ENCODE measurements around the gene ANTXR1.

Gene ANTXR1

DNA sequence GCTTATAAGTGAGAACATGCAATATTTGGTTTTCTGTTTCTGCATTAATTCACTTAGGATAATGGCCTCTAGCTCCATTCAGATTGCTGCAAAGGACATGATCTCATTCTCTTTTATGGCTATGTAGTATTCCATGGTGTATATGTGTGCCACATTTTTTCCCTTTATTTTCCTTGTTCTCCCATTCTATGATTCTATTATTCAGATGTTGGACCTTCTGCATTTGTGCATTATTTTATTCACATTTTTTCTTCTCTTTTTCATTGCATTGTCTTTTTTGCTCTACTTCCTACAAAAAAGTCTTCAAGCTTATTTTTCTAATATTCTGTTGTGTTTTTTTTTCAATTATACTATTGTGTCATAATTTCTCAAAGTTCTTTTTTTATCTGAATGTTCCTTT is 11.1 kb upstream of the ANTXR1 start:
- no peak overlapping the region for H3K4me3 ChIP-seq (ENCODE audit: control insufficient read depth in 1 of 7, extremely low read depth in 1 of 7, insufficient read depth in 4 of 7, low read depth in 2 of 7, low read length in 6 of 7)
- POLR2A ChIA-PET = no interaction called here
- no peak overlapping the region for H3K27ac ChIP-seq (ENCODE audit: insufficient read depth in 1 of 2, low read depth in 1 of 2, low read length in 2 of 2, poor library complexity in 1 of 2, severe bottlenecking in 2 of 2)
- CTCF ChIA-PET = interaction anchor here (1.0 to 1.4 kb wide), 3 partner anchors 9 to 464 kb away, joined by 3 to 6 read pairs (median 3); no protein-coding TSS in a partner anchor
- peaks cover 0 to 19% (median 3%) of the 10 kb centered on the region in 5 experiments for H3K9me3 ChIP-seq (ENCODE audit: control extremely low read depth in 1 of 5, control insufficient read depth in 4 of 5, insufficient read depth in 2 of 5, low read depth in 1 of 5, low read length in 4 of 5)
- no peak for DNase-seq
- no peaks in the 10 kb centered on the region for H3K4me1 ChIP-seq (ENCODE audit: control extremely low read depth in 1 of 4, control insufficient read depth in 4 of 4, insufficient read depth in 4 of 4, low read length in 3 of 4)
- no peaks in the 10 kb centered on the region for H3K36me3 ChIP-seq (ENCODE audit: control insufficient read depth in 4 of 4, insufficient read depth in 4 of 4, low read length in 3 of 4)
- H3K27me3 ChIP-seq (replicated peaks in 2 of 5; ENCODE audit: control insufficient read depth in 4 of 5, insufficient read depth in 5 of 5, low read length in 4 of 5) = no peaks in the 10 kb centered on the region

DNA sequence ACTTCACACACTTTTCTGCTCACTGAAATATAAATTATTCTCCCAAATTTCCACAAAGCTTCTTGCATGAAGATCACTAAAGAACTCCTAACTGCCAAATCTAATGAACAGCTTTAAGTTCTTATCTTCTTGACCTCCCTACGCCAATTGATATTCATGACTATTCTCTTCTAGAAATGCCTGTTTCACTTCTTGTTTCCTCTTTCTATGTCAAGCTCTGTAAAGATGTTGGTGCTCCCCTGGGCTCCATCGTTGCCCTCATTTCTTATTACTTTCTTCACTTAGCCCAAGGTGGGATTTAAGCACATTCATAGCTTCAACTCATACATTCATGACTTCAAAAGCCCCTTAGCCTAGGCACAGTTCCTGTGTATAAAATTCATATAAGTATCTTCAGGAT is 9.2 kb upstream of the ANTXR1 start:
- Histone ChIP-seq H3K4me3 (ENCODE audit: control insufficient read depth in 1 of 7, extremely low read depth in 1 of 7, insufficient read depth in 4 of 7, low read depth in 2 of 7, low read length in 6 of 7) (no peak overlapping the region), H3K9me3 (ENCODE audit: control extremely low read depth in 1 of 5, control insufficient read depth in 4 of 5, insufficient read depth in 2 of 5, low read depth in 1 of 5, low read length in 4 of 5) (peaks cover 0 to 19% (median 3%) of the 10 kb centered on the region in 5 experiments), H3K27ac (ENCODE audit: insufficient read depth in 1 of 2, low read depth in 1 of 2, low read length in 2 of 2, poor library complexity in 1 of 2, severe bottlenecking in 2 of 2) (no peak overlapping the region), H3K36me3 (ENCODE audit: control insufficient read depth in 4 of 4, insufficient read depth in 4 of 4, low read length in 3 of 4) (no peaks in the 10 kb centered on the region), H3K4me1 (ENCODE audit: control extremely low read depth in 1 of 4, control insufficient read depth in 4 of 4, insufficient read depth in 4 of 4, low read length in 3 of 4) (no peaks in the 10 kb centered on the region), H3K27me3 (replicated peaks in 2 of 5; ENCODE audit: control insufficient read depth in 4 of 5, insufficient read depth in 5 of 5, low read length in 4 of 5) (peaks cover 0 to under 1% (median 0%) of the 10 kb centered on the region in 5 experiments)
- POLR2A ChIA-PET = no interaction called here
- WGBS (ENCODE audit: insufficient coverage) = 100% methylated on average over 1 of the region's 2 CpGs
- no peak for DNase-seq
- CTCF ChIA-PET = interaction anchor here (0.6 to 1.4 kb wide), 2 partner anchors 11 to 165 kb away, joined by 3 to 5 read pairs; no protein-coding TSS in a partner anchor

DNA sequence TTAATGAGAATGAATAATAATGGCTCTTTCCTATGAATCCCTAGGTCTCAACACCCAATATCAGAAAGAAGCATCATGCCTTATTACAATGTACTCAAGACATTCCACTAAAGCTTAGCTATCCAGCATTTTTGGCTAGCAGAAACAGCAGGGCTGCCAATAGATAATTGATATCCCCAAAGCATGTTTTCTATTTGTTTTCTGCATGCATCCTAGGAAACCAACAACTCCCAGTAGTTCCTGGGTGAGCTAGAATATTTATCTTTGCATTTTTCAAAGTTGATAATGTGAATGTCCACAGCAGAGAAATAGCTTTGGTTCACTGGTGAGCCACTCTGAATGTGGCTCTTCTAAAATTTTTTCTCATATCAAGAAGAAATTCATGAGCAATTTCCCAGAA is 5.8 kb upstream of the ANTXR1 start:
- POLR2A ChIA-PET = no interaction called here
- Histone ChIP-seq H3K27me3 (replicated peaks in 2 of 5; ENCODE audit: control insufficient read depth in 4 of 5, insufficient read depth in 5 of 5, low read length in 4 of 5) (peaks cover 3 to 22% (median 18%) of the 10 kb centered on the region in 5 experiments), H3K4me3 (ENCODE audit: control insufficient read depth in 1 of 7, extremely low read depth in 1 of 7, insufficient read depth in 4 of 7, low read depth in 2 of 7, low read length in 6 of 7) (no peak overlapping the region), H3K36me3 (ENCODE audit: control insufficient read depth in 4 of 4, insufficient read depth in 4 of 4, low read length in 3 of 4) (no peaks in the 10 kb centered on the region), H3K4me1 (ENCODE audit: control extremely low read depth in 1 of 4, control insufficient read depth in 4 of 4, insufficient read depth in 4 of 4, low read length in 3 of 4) (no peaks in the 10 kb centered on the region), H3K9me3 (ENCODE audit: control extremely low read depth in 1 of 5, control insufficient read depth in 4 of 5, insufficient read depth in 2 of 5, low read depth in 1 of 5, low read length in 4 of 5) (peaks cover 0 to 9% (median 0%) of the 10 kb centered on the region in 5 experiments), H3K27ac (ENCODE audit: insufficient read depth in 1 of 2, low read depth in 1 of 2, low read length in 2 of 2, poor library complexity in 1 of 2, severe bottlenecking in 2 of 2) (no peak overlapping the region)
- no peak for DNase-seq
- CTCF ChIA-PET = interaction anchor here (0.9 to 1.1 kb wide), 2 partner anchors 8 to 299 kb away, joined by 3 to 4 read pairs; no protein-coding TSS in a partner anchor

DNA sequence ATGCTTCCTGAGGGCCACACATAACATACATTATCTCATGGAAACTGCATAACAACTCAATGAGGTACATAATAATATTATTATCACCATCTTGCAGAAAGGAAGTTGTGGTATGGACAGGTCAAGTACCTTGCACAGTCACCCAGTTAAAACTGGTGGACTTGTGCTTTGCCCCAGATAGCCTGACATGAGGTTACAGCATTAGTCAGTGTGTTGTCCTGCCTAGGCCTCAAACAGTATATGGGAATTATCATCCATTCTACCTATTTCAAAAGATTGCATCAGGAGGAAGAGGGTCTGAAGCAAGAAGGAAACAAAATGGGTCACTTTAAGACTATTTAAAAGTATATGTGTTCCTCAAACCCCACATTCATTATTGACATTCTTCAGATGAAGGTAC is 5.4 kb upstream of the ANTXR1 start:
- POLR2A ChIA-PET = no interaction called here
- Histone ChIP-seq H3K27ac (ENCODE audit: insufficient read depth in 1 of 2, low read depth in 1 of 2, low read length in 2 of 2, poor library complexity in 1 of 2, severe bottlenecking in 2 of 2) (no peak overlapping the region), H3K9me3 (ENCODE audit: control extremely low read depth in 1 of 5, control insufficient read depth in 4 of 5, insufficient read depth in 2 of 5, low read depth in 1 of 5, low read length in 4 of 5) (peaks cover 0 to 5% (median 0%) of the 10 kb centered on the region in 5 experiments), H3K36me3 (ENCODE audit: control insufficient read depth in 4 of 4, insufficient read depth in 4 of 4, low read length in 3 of 4) (no peaks in the 10 kb centered on the region), H3K4me3 (ENCODE audit: control insufficient read depth in 1 of 7, extremely low read depth in 1 of 7, insufficient read depth in 4 of 7, low read depth in 2 of 7, low read length in 6 of 7) (no peak overlapping the region), H3K4me1 (ENCODE audit: control extremely low read depth in 1 of 4, control insufficient read depth in 4 of 4, insufficient read depth in 4 of 4, low read length in 3 of 4) (peaks cover 0 to 1% (median 0%) of the 10 kb centered on the region in 4 experiments), H3K27me3 (replicated peaks in 2 of 5; ENCODE audit: control insufficient read depth in 4 of 5, insufficient read depth in 5 of 5, low read length in 4 of 5) (peaks cover 5 to 27% (median 20%) of the 10 kb centered on the region in 5 experiments)
- CTCF ChIA-PET = no interaction called here
- peak in 2 of 3 donors; percentile 11 to 31 for DNase-seq

DNA sequence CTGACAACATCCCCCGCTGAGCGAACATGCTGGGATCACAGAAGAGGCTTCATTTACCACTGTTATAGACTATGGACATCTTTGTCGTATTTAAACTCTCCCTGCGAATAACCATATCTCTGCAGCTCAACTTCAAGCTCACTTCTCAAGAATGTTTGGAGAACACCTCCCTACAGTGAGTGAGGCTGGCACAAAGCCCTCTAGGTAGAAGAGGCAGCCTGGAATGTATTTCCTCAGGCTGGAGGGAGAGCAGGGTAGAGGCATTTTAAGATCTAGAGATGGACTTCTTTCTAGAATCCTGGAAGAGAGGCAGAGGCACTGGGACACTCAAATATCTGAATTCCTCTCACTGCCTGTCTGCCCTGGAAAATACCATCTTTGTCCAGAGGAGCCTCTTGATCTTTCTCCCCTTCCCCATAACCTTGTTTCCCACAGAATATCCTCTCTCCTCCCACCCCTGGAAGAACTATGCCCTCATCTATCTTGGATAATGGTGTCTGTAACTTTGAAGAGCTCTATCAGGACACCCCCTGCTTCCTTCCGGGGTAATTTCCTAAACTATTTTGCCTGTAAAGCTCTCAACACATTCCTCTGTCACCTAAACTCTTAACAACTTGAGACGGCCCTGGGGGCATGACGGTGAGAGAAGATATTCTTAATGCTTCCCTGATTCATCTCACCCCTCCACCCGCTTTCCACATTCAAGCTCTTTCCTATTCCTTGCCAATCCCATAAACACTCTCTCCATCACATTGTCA is 2.4 kb upstream of the ANTXR1 start:
- Histone ChIP-seq H3K36me3 (ENCODE audit: control insufficient read depth in 4 of 4, insufficient read depth in 4 of 4, low read length in 3 of 4) (no peaks in the 10 kb centered on the region), H3K4me3 (ENCODE audit: control insufficient read depth in 1 of 7, extremely low read depth in 1 of 7, insufficient read depth in 4 of 7, low read depth in 2 of 7, low read length in 6 of 7) (no peak overlapping the region), H3K9me3 (ENCODE audit: control extremely low read depth in 1 of 5, control insufficient read depth in 4 of 5, insufficient read depth in 2 of 5, low read depth in 1 of 5, low read length in 4 of 5) (no peaks in the 10 kb centered on the region), H3K27ac (ENCODE audit: insufficient read depth in 1 of 2, low read depth in 1 of 2, low read length in 2 of 2, poor library complexity in 1 of 2, severe bottlenecking in 2 of 2) (no peak overlapping the region), H3K4me1 (ENCODE audit: control extremely low read depth in 1 of 4, control insufficient read depth in 4 of 4, insufficient read depth in 4 of 4, low read length in 3 of 4) (peaks cover 4 to 20% (median 13%) of the 10 kb centered on the region in 4 experiments), H3K27me3 (replicated peaks in 2 of 5; ENCODE audit: control insufficient read depth in 4 of 5, insufficient read depth in 5 of 5, low read length in 4 of 5) (peaks cover 17 to 57% (median 32%) of the 10 kb centered on the region in 5 experiments)
- POLR2A ChIA-PET = no interaction called here
- no peak for DNase-seq
- WGBS (ENCODE audit: insufficient coverage) = 90% methylated on average over 6 of the region's 8 CpGs
- CTCF ChIA-PET = interaction anchor here (2.0 to 2.2 kb wide), 2 partner anchors 9 to 16 kb away, joined by 6 read pairs; no protein-coding TSS in a partner anchor

DNA sequence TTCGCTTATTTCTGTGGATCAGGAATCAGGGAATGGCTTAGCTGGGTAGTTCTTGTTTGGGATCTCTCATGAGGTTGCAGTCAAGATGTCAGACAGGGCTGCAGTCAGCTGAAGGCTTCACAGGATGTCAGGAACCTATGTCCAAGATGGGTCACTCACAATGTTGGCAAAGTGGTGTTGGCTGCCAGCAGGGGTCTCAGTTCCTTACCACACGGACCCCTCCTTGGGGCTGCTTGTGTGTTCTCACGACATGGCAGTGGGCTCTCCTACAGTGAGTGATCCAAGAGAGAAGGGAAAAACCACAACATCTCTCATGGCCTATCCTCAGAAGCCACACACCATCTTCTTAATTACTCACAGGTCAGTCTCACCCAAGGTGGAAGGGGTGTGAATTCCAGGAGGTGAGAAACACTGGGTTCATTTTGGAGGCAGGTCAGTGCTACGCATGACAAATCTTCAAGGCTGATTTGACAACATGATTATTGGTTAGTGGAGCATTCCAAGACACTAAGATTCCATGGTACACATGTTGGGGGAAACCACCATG is 1.3 kb upstream of the ANTXR1 start:
- no peaks in the 10 kb centered on the region for H3K36me3 ChIP-seq (ENCODE audit: control insufficient read depth in 4 of 4, insufficient read depth in 4 of 4, low read length in 3 of 4)
- DNase-seq = no peak
- H3K27ac ChIP-seq (ENCODE audit: insufficient read depth in 1 of 2, low read depth in 1 of 2, low read length in 2 of 2, poor library complexity in 1 of 2, severe bottlenecking in 2 of 2) = no peak overlapping the region
- H3K27me3 ChIP-seq (replicated peaks in 2 of 5; ENCODE audit: control insufficient read depth in 4 of 5, insufficient read depth in 5 of 5, low read length in 4 of 5) = peaks cover 18 to 66% (median 33%) of the 10 kb centered on the region in 5 experiments
- POLR2A ChIA-PET = no interaction called here
- CTCF ChIA-PET = interaction anchor here (0.9 to 2.2 kb wide), 5 partner anchors 9 to 295 kb away, joined by 3 to 6 read pairs (median 6); no protein-coding TSS in a partner anchor
- no peak overlapping the region for H3K4me3 ChIP-seq (ENCODE audit: control insufficient read depth in 1 of 7, extremely low read depth in 1 of 7, insufficient read depth in 4 of 7, low read depth in 2 of 7, low read length in 6 of 7)
- H3K9me3 ChIP-seq (ENCODE audit: control extremely low read depth in 1 of 5, control insufficient read depth in 4 of 5, insufficient read depth in 2 of 5, low read depth in 1 of 5, low read length in 4 of 5) = no peaks in the 10 kb centered on the region
- peaks cover 4 to 20% (median 13%) of the 10 kb centered on the region in 4 experiments for H3K4me1 ChIP-seq (ENCODE audit: control extremely low read depth in 1 of 4, control insufficient read depth in 4 of 4, insufficient read depth in 4 of 4, low read length in 3 of 4)
- WGBS (ENCODE audit: insufficient coverage) = 57% methylated on average over 2 of the region's 4 CpGs

Measured in common myeloid progenitor, CD34-positive (primary cell).